B cell (primary cell): Measurements from ENCODE around the gene EHBP1L1. TPM values are rescaled to one million over a fixed set of nuclear protein-coding genes. Genes with fewer than 3 reads are reported as not detected.
A peak's percentile ranks its signal among the peaks of the same experiment; 100 is the strongest.

Experiments
- ATAC-seq: fragments of 200-7000 bp; cut with Tn5 transposase; one replicate; pipeline ENCODE4 v1.10.0; 2021; ENCODE audit warnings: low read depth, mild to moderate bottlenecking, moderate number of reproducible peaks, moderate library complexity
- CTCF ChIA-PET: fragments of 350-600 bp; sonication (Branson Sonifier 250); formaldehyde crosslinking; loops from one replicate; lab custom pipeline; 2021; ENCODE audit warnings: antibody characterized with exemption, inconsistent platforms; lab: Charles Lee
- POLR2A ChIA-PET: fragments of 350-600 bp; sonication (Branson Sonifier 250); formaldehyde crosslinking; loops from one replicate; lab custom pipeline; 2021; ENCODE audit warnings: antibody characterized with exemption; lab: Charles Lee
- DNase-seq: peaks from one replicate; pipeline ENCODE4 v3.0.0; 2013
- H2AFZ ChIP-seq: 2 replicates; pipeline ENCODE4 v1.6.1; 2012; ENCODE audit warnings: mild to moderate bottlenecking, low read depth, low read length; ENCODE audit not compliant: insufficient read depth, poor library complexity, severe bottlenecking
- H3K27ac ChIP-seq, 2 donors: 1 replicate in 1 of 2; 2 replicates in 1 of 2; pipeline ENCODE4 v1.5.1; 2012 to 2013; ENCODE audit warnings: low read length in 2 of 2, mild to moderate bottlenecking in 2 of 2, moderate library complexity in 1 of 2
- H3K27me3 ChIP-seq, 4 experiments: fragments of 200-600 bp in 1 of 4; sonication (generic) in 1 of 4; replicated peaks in 1 of 4; 1 replicate in 2 of 4; 2 replicates in 2 of 4; pipeline versions ENCODE4 v1.6.1 to v1.7.0; 2013 to 2016; ENCODE audit warnings: low read length in 3 of 4, mild to moderate bottlenecking in 2 of 4, mixed read lengths in 1 of 4, moderate library complexity in 1 of 4; ENCODE audit not compliant: insufficient read depth in 4 of 4, control insufficient read depth in 3 of 4; ENCODE audit errors: control extremely low read depth in 1 of 4
- H3K36me3 ChIP-seq, 2 experiments: replicated peaks in 1 of 2; 1 replicate in 1 of 2; 2 replicates in 1 of 2; pipeline versions ENCODE4 v1.6.1 to v1.7.1; 2013; ENCODE audit warnings: low read length in 1 of 2; ENCODE audit not compliant: insufficient read depth in 2 of 2, control insufficient read depth in 1 of 2; ENCODE audit errors: control extremely low read depth in 1 of 2, extremely low read depth in 1 of 2
- H3K4me1 ChIP-seq, 2 donors: fragments of 200-600 bp in 1 of 2; sonication (generic) in 1 of 2; 1 replicate in 1 of 2; 2 replicates in 1 of 2; pipeline versions ENCODE4 v1.5.1 to v1.6.1; 2013 to 2017; ENCODE audit warnings: low read length in 2 of 2; ENCODE audit not compliant: control insufficient read depth in 2 of 2, insufficient read depth in 2 of 2
- H3K4me2 ChIP-seq: replicated peaks from 2 replicates; pipeline ENCODE3; 2012; ENCODE audit warnings: mild to moderate bottlenecking, low read depth, low read length; ENCODE audit not compliant: poor library complexity, severe bottlenecking
- H3K4me3 ChIP-seq, 5 experiments: fragments of 200-600 bp in 1 of 5; sonication (generic) in 1 of 5; 1 replicate in 3 of 5; 2 replicates in 2 of 5; pipeline versions ENCODE4 v1.5.1 to v1.7.0; 2011 to 2016; ENCODE audit warnings: low read length in 4 of 5, mild to moderate bottlenecking in 4 of 5, low read depth in 2 of 5, control low read depth in 1 of 5, moderate library complexity in 1 of 5; ENCODE audit not compliant: insufficient read depth in 1 of 5; ENCODE audit errors: control extremely low read depth in 1 of 5, extremely low read depth in 1 of 5
- H3K79me2 ChIP-seq: fragments of 200-600 bp; sonication (generic); one replicate; pipeline ENCODE4 v1.6.0; 2016; ENCODE audit warnings: low read length; ENCODE audit not compliant: control insufficient read depth, insufficient read depth
- H3K9ac ChIP-seq: fragments of 200-600 bp; sonication (generic); 2 replicates; pipeline ENCODE4 v1.6.1; 2017; ENCODE audit warnings: mild to moderate bottlenecking, low read length, moderate library complexity
- H3K9me3 ChIP-seq, 3 donors: one replicate each; pipeline versions ENCODE4 v1.6.1 to v1.7.1; 2013; ENCODE audit warnings: low read length in 2 of 3; ENCODE audit not compliant: control insufficient read depth in 2 of 3, insufficient read depth in 1 of 3; ENCODE audit errors: control extremely low read depth in 1 of 3
- H4K20me1 ChIP-seq: 2 replicates; pipeline ENCODE4 v1.6.0; 2012; ENCODE audit warnings: mild to moderate bottlenecking, low read length; ENCODE audit not compliant: insufficient read depth, control insufficient read depth, poor library complexity, severe bottlenecking
- H3K27ac Mint-ChIP-seq: one replicate; pipeline ENCODE4 v1.8.0; 2021; ENCODE audit warnings: mixed read lengths
- H3K27me3 Mint-ChIP-seq: one replicate; pipeline ENCODE4 v1.8.0; 2021; ENCODE audit warnings: mixed read lengths
- H3K4me1 Mint-ChIP-seq: one replicate; pipeline ENCODE4 v1.8.0; 2021; ENCODE audit warnings: mixed read lengths
- H3K4me3 Mint-ChIP-seq: one replicate; pipeline ENCODE4 v1.8.0; 2021; ENCODE audit warnings: mixed read lengths
- H3K9me3 Mint-ChIP-seq: one replicate; pipeline ENCODE4 v1.8.0; 2022; ENCODE audit warnings: mixed read lengths; ENCODE audit not compliant: insufficient read depth
- EZH2 ChIP-seq: IDR thresholded peaks from 2 replicates; pipeline ENCODE4 v1.6.1; 2012; ENCODE audit warnings: borderline replicate concordance, low read depth, mild to moderate bottlenecking, moderate library complexity, low read length; ENCODE audit not compliant: insufficient read depth, poor library complexity, severe bottlenecking
- WGBS: methylation state at CpG from one replicate; pipeline ENCODE4 v1.1.5; 2013; ENCODE audit warnings: missing lambda C conversion rate; ENCODE audit not compliant: insufficient coverage; 5-methylcytosine and 5-hydroxymethylcytosine counted together
- intact Hi-C: fragments of 100-400 bp; cut with micrococcal nuclease; formaldehyde crosslinking; loops from one replicate; pipeline ENCODE4 v1.10.0; 2022
- polyA plus RNA-seq: library from polyadenylated mRNA; depleted of rRNA; stranded (reverse); fragments of >200 nt; gene quantifications from 2 replicates; pipeline ENCODE4 v1.2.3, GENCODE V29; 2012
- total RNA-seq, 2 donors: library from RNA; stranded (reverse); fragments of 120-200 nt in 1 of 2; gene quantifications; 1 replicate in 1 of 2; 2 replicates in 1 of 2; pipeline versions ENCODE4 v1.2.3 to v1.2.4, GENCODE V29; 2013 to 2022
- TF ChIP-seq, protein P1 (sequence below): fragments of 200-600 bp; IDR thresholded peaks from one replicate; pipeline ENCODE4 v1.8.0; 2022; ENCODE audit warnings: antibody characterized with exemption, mild to moderate bottlenecking

EHBP1L1 gene
- total and polyA plus RNA-seq, 2 donors (not counting 1 experiment from before 2014, with no cell fraction given): 202 to 279 TPM

DNA sequence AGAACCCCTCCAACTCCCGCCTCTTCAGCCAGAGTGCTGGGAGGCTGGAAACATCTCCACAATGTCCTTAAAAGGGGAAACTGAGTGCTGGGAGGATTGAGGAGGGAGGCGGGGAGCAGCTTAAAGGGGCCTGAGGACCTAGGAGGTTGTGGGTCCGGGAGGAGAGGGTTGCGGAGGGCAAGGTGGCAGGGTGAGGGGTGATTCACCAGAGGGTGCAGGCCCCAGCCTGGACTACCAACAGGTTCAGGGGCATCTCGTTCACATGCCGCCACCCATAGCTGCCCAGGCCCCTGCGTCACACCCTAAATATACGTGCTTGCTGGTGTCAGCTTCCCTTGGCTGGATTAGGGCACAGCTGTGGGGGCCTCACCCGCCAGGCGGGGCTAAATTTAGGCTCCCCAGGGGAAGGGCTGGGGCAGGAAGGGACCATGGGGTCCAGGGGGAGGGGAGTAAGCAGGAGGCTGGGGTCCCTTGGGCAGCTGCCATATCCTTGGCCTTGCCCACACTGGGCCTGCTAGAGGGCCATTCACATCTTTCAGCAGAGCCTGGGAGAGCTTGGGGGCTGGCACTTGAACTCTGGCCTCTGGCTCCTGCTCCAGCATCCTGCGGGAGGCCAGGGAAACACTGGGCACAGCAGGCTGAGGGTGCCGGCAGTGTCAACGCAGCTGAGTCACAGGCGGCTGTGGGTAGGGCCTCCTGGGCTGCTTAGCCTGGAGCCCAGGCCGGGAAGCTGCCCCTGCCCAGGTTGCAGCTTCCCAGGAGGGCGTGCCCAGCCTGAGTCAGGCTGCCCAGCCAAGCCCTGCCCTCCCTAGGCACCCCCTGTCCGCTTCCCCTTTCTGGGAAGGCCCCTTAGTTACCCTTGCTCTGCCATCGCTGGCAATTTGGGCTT is 1.3 kb downstream of the EHBP1L1 start:
- no peak overlapping the region for H2AFZ ChIP-seq
- Mint-ChIP-seq H3K27me3 (no peaks in the 10 kb centered on the region), H3K9me3 (no peaks in the 10 kb centered on the region), H3K27ac (peak overlapping the region; percentile 96), H3K4me3 (peak overlapping the region; percentile 98), H3K4me1 (peaks cover 50% of the 10 kb centered on the region)
- H4K20me1 ChIP-seq: peaks cover 26% of the 10 kb centered on the region
- peak overlapping the region; percentile 100 for H3K4me2 ChIP-seq
- CTCF ChIA-PET: interaction anchor here (0.6 to 5.5 kb wide), 12 partner anchors 11 to 538 kb away, joined by 3 to 97 read pairs (median 3); partner anchors contain the start of gene PCNX3
- peak; percentile 25 for ATAC-seq
- DNase-seq: peak; percentile 85
- H3K27ac ChIP-seq: peak overlapping the region; percentile 92 to 94
- H3K27me3 ChIP-seq: no peaks in the 10 kb centered on the region
- peaks cover 5 to 37% of the 10 kb centered on the region in 2 experiments for H3K36me3 ChIP-seq
- intact Hi-C loops: loop anchor here (10.0 kb wide), 1 partner anchor 832 kb away; the partner anchor contains the start of gene RASGRP2
- H3K79me2 ChIP-seq: peaks cover 17% of the 10 kb centered on the region
- POLR2A ChIA-PET: interaction anchor here (0.7 to 7.5 kb wide), 10 partner anchors 11 to 158 kb away, joined by 3 to 53 read pairs (median 8); partner anchors contain the start of genes MAP3K11, NEAT1, PCNX3 and SCYL1
- TF ChIP-seq, protein P1, sequence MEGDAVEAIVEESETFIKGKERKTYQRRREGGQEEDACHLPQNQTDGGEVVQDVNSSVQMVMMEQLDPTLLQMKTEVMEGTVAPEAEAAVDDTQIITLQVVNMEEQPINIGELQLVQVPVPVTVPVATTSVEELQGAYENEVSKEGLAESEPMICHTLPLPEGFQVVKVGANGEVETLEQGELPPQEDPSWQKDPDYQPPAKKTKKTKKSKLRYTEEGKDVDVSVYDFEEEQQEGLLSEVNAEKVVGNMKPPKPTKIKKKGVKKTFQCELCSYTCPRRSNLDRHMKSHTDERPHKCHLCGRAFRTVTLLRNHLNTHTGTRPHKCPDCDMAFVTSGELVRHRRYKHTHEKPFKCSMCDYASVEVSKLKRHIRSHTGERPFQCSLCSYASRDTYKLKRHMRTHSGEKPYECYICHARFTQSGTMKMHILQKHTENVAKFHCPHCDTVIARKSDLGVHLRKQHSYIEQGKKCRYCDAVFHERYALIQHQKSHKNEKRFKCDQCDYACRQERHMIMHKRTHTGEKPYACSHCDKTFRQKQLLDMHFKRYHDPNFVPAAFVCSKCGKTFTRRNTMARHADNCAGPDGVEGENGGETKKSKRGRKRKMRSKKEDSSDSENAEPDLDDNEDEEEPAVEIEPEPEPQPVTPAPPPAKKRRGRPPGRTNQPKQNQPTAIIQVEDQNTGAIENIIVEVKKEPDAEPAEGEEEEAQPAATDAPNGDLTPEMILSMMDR: no peak
- TF ChIP-seq EZH2: no peak
- H3K9me3 ChIP-seq: no peaks in the 10 kb centered on the region
- H3K4me3 ChIP-seq: peak overlapping the region; percentile 51 to 90 (median 60)
- H3K4me1 ChIP-seq: peaks cover 27 to 48% of the 10 kb centered on the region in 2 donors
- peak overlapping the region; percentile 83 for H3K9ac ChIP-seq
- WGBS: 8% methylated on average over 15 of the region's 18 CpGs
